Measurements from ENCODE around the gene EPB41L4A.

DNA sequence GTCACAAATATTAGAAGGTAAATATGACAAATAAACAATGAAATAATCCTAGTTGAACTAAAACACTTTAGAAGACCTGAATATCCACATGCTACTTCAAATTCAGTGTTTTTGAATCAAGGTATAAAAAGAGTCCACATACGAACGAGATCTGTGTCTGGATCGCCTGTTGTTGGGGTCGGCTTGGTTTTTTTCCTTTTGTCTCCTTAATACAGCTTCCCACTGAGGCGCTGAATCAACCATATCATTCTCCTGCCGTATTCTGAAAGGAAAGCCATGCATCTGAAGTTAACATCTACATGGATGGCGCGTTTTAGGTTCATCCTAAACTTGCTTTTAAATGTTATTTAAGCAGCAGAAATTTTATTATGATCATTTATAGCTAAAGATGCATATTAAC lies 235.2 kb downstream of the EPB41L4A start:
- TF ChIP-seq, protein P1, sequence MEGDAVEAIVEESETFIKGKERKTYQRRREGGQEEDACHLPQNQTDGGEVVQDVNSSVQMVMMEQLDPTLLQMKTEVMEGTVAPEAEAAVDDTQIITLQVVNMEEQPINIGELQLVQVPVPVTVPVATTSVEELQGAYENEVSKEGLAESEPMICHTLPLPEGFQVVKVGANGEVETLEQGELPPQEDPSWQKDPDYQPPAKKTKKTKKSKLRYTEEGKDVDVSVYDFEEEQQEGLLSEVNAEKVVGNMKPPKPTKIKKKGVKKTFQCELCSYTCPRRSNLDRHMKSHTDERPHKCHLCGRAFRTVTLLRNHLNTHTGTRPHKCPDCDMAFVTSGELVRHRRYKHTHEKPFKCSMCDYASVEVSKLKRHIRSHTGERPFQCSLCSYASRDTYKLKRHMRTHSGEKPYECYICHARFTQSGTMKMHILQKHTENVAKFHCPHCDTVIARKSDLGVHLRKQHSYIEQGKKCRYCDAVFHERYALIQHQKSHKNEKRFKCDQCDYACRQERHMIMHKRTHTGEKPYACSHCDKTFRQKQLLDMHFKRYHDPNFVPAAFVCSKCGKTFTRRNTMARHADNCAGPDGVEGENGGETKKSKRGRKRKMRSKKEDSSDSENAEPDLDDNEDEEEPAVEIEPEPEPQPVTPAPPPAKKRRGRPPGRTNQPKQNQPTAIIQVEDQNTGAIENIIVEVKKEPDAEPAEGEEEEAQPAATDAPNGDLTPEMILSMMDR (IDR thresholded peaks at IDR 0.05), result no peak
- no peak for TF ChIP-seq POLR2A (IDR thresholded peaks at IDR 0.05)
